HCT116 (cell line): ENCODE data around the gene PHGDH. TPM values are rescaled to one million over a fixed set of nuclear protein-coding genes. Genes with fewer than 3 reads are reported as not detected.

Experiments used
- ATAC-seq: fragments of 200-7000 bp; cut with Tn5 transposase; 2 replicates; pipeline ENCODE4 v1.9.1; 2020; ENCODE audit warnings: mild to moderate bottlenecking, moderate library complexity
- BruUV-seq: library from RNA; stranded (reverse); fragments of 400-500 nt; replicated peaks from 2 replicates; lab custom pipeline; 2021; lab: Mats Ljungman, UMichigan
- CTCF ChIA-PET: fragments of 300-600 bp; sonication (Branson Sonifier 250); formaldehyde crosslinking; loops from one replicate; lab custom pipeline; 2021; ENCODE audit warnings: antibody characterized with exemption; lab: Charles Lee
- POLR2A ChIA-PET: fragments of 300-600, 350-600 bp; sonication (Branson Sonifier 250); formaldehyde crosslinking; loops from one replicate; lab custom pipeline; 2021; ENCODE audit warnings: antibody characterized with exemption; lab: Charles Lee
- RAD21 ChIA-PET, 2 experiments: fragments of 300-600 bp; sonication (Branson Sonifier 250); formaldehyde crosslinking; loops; one replicate each; lab custom pipeline; 2023; ENCODE audit warnings: low total read pairs in 2 of 2; ENCODE audit not compliant: uncharacterized antibody in 2 of 2, unreplicated experiment in 2 of 2, low non-redundant PET in 1 of 2; lab: Charles Lee
- DNase-seq: peaks from one replicate; pipeline ENCODE4 v3.0.0-alpha.2; 2010; ENCODE audit warnings: low read depth, low spot score
- H2AFZ ChIP-seq: fragments of 200-600 bp; shearing (Covaris generic), sonication (generic); 2 replicates; pipeline ENCODE4 v1.6.1; 2017; ENCODE audit warnings: low read depth, mixed run types, mixed read lengths, antibody characterized with exemption, low read length; ENCODE audit not compliant: poor library complexity, severe bottlenecking
- H3K27ac ChIP-seq: 2 replicates; pipeline ENCODE4 v1.5.1; 2012; ENCODE audit warnings: low read depth, low read length
- H3K27me3 ChIP-seq: fragments of 200-600 bp; sonication (generic); 2 replicates; pipeline ENCODE4 v1.6.1; 2016; ENCODE audit warnings: mixed run types, low read length, mixed read lengths; ENCODE audit not compliant: insufficient read depth
- H3K36me3 ChIP-seq, 2 experiments: fragments of 200-500 bp in 1 of 2; fragments of 200-600 bp in 1 of 2; sonication (Bioruptor generic) in 1 of 2; sonication (generic) in 1 of 2; 2 replicates each; pipeline versions ENCODE4 v1.5.1 to v1.6.1; 2014 to 2016; ENCODE audit warnings: low read length in 2 of 2, inconsistent platforms in 1 of 2, mixed read lengths in 1 of 2, mixed run types in 1 of 2; ENCODE audit not compliant: insufficient read depth in 2 of 2, control insufficient read depth in 1 of 2
- H3K4me1 ChIP-seq, 2 experiments: fragments of 200-600 bp in 1 of 2; sonication (generic) in 1 of 2; 2 replicates each; pipeline versions ENCODE4 v1.5.1 to v1.6.1; 2012 to 2017; ENCODE audit warnings: low read length in 2 of 2, inconsistent platforms in 1 of 2, mild to moderate bottlenecking in 1 of 2, mixed read lengths in 1 of 2, mixed run types in 1 of 2, moderate library complexity in 1 of 2; ENCODE audit not compliant: insufficient read depth in 2 of 2, control insufficient read depth in 1 of 2
- H3K4me2 ChIP-seq: fragments of 200-600 bp; sonication (generic); 2 replicates; pipeline ENCODE4 v1.6.1; 2017; ENCODE audit warnings: mixed run types, low read length, mixed read lengths
- H3K4me3 ChIP-seq, 2 experiments: fragments of 200-600 bp in 1 of 2; sonication (generic) in 1 of 2; replicated peaks in 1 of 2; 2 replicates each; pipeline ENCODE4 v1.5.1; 2011 to 2016; ENCODE audit warnings: low read length in 2 of 2, control low read depth in 1 of 2, low read depth in 1 of 2, mild to moderate bottlenecking in 1 of 2, mixed read lengths in 1 of 2, mixed run types in 1 of 2
- H3K79me2 ChIP-seq: fragments of 200-600 bp; sonication (generic); 2 replicates; pipeline ENCODE4 v1.6.1; 2017; ENCODE audit warnings: mild to moderate bottlenecking, mixed run types, low read length, moderate library complexity, mixed read lengths; ENCODE audit not compliant: insufficient read depth
- H3K9ac ChIP-seq: fragments of 200-600 bp; sonication (generic); 2 replicates; pipeline ENCODE4 v1.6.1; 2016; ENCODE audit warnings: low read length, mixed read lengths
- H3K9me2 ChIP-seq: fragments of 200-600 bp; sonication (generic), shearing (Covaris generic); 2 replicates; pipeline ENCODE4 v1.6.1; 2017; ENCODE audit warnings: mixed run types, mild to moderate bottlenecking, moderate library complexity; ENCODE audit not compliant: insufficient read depth
- H3K9me3 ChIP-seq, 2 experiments: fragments of 200-500 bp in 1 of 2; fragments of 200-600 bp in 1 of 2; sonication (Bioruptor generic) in 1 of 2; sonication (generic) in 1 of 2; 2 replicates each; pipeline ENCODE4 v1.6.1; 2014 to 2017; ENCODE audit warnings: low read length in 2 of 2, mixed read lengths in 2 of 2, inconsistent platforms in 1 of 2, low read depth in 1 of 2, mild to moderate bottlenecking in 1 of 2, mixed run types in 1 of 2, moderate library complexity in 1 of 2; ENCODE audit not compliant: control insufficient read depth in 1 of 2, insufficient read depth in 1 of 2
- H4K20me1 ChIP-seq: fragments of 200-600 bp; sonication (generic), shearing (Covaris generic); 2 replicates; pipeline ENCODE4 v1.6.1; 2017; ENCODE audit warnings: mixed run types, mild to moderate bottlenecking, moderate library complexity; ENCODE audit not compliant: insufficient read depth
- ATF3 ChIP-seq: IDR thresholded peaks from 2 replicates; pipeline ENCODE4 v1.6.1; 2012
- CBX3 ChIP-seq: IDR thresholded peaks from 2 replicates; pipeline ENCODE4 v1.6.1; 2012; ENCODE audit warnings: low read depth
- CEBPB ChIP-seq: IDR thresholded peaks from 2 replicates; pipeline ENCODE4 v1.6.1; 2012; ENCODE audit warnings: low read depth
- ELF1 ChIP-seq: IDR thresholded peaks from 2 replicates; pipeline ENCODE4 v1.6.1; 2012; ENCODE audit warnings: low read depth, borderline replicate concordance
- EZH2 ChIP-seq: fragments of 200-600 bp; sonication (generic); IDR thresholded peaks from 2 replicates; pipeline ENCODE4 v1.6.1; 2017; ENCODE audit warnings: antibody characterized with exemption, mixed run types
- EZH2phosphoT487 ChIP-seq: fragments of 200-600 bp; IDR thresholded peaks from 2 replicates; pipeline ENCODE4 v1.6.1; 2018; ENCODE audit warnings: antibody characterized with exemption, borderline replicate concordance
- FOSL1 ChIP-seq: IDR thresholded peaks from 2 replicates; pipeline ENCODE4 v1.6.1; 2012; ENCODE audit warnings: low read depth
- JUND ChIP-seq: IDR thresholded peaks from 2 replicates; pipeline ENCODE4 v1.6.1; 2012
- POLR2A ChIP-seq: IDR thresholded peaks from 2 replicates; pipeline ENCODE4 v1.7.0; 2011; ENCODE audit warnings: borderline replicate concordance; ENCODE audit not compliant: insufficient read depth, insufficient read length; ENCODE audit errors: extremely low read depth
- POLR2AphosphoS5 ChIP-seq: IDR thresholded peaks from 2 replicates; pipeline ENCODE4 v1.6.1; 2011; ENCODE audit warnings: mild to moderate bottlenecking, low read depth, low read length, moderate library complexity
- RAD21 ChIP-seq: IDR thresholded peaks from 2 replicates; pipeline ENCODE4 v1.6.1; 2012; ENCODE audit warnings: low read depth, mild to moderate bottlenecking
- SIN3A ChIP-seq: IDR thresholded peaks from 2 replicates; pipeline ENCODE4 v1.6.1; 2012; ENCODE audit warnings: low read depth
- SP1 ChIP-seq: IDR thresholded peaks from 2 replicates; pipeline ENCODE4 v1.6.1; 2012; ENCODE audit warnings: low read depth
- TCF7L2 ChIP-seq: IDR thresholded peaks from 2 replicates; pipeline ENCODE4 v1.7.0; 2011; ENCODE audit warnings: borderline replicate concordance, inconsistent platforms; ENCODE audit not compliant: insufficient read depth, insufficient read length; ENCODE audit errors: extremely low read depth
- YY1 ChIP-seq: IDR thresholded peaks from 2 replicates; pipeline ENCODE4 v1.6.1; 2011; ENCODE audit warnings: low read length, low read depth, moderate library complexity, mild to moderate bottlenecking; ENCODE audit not compliant: insufficient replicate concordance; ENCODE audit errors: extremely low read depth
- ZNF274 ChIP-seq: fragments of 200-500 bp; sonication (Bioruptor generic); IDR thresholded peaks from 2 replicates; pipeline ENCODE4 v1.6.1; 2014; ENCODE audit warnings: mild to moderate bottlenecking, low read depth, low read length, inconsistent platforms
- intact Hi-C: fragments of 100-400 bp; cut with micrococcal nuclease; formaldehyde crosslinking; loops from 2 replicates; pipeline ENCODE4 v1.10.0; 2022
- total RNA-seq: library from RNA; stranded (reverse); gene quantifications from one replicate; pipeline ENCODE4 v1.2.1, GENCODE V29; 2021; ENCODE audit not compliant: unreplicated experiment

Gene PHGDH
- total RNA-seq, 1 experiment from 2014 or later = 187 TPM

GRCh38 chr1:119740261-119740660, 28.5 kb downstream of the PHGDH start:
- no peak overlapping the region for H3K4me3 ChIP-seq
- ChIA-PET CTCF (no interaction called here), POLR2A (no interaction called here), RAD21 (no interaction called here)
- no peak overlapping the region for H2AFZ ChIP-seq
- no peaks in the 10 kb centered on the region for H3K27me3 ChIP-seq
- H3K9ac ChIP-seq = no peak overlapping the region
- no peaks in the 10 kb centered on the region for H3K4me1 ChIP-seq
- no peaks in the 10 kb centered on the region for H3K79me2 ChIP-seq
- no peaks in the 10 kb centered on the region for H3K9me3 ChIP-seq
- no TSS peak for BruUV-seq
- intact Hi-C loops = loop anchor here (5.0 kb wide), 1 partner anchor 128 kb away; no protein-coding TSS in a partner anchor
- ATAC-seq (no peak), DNase-seq (no peak)
- H3K36me3 ChIP-seq = peaks cover 3 to 9% of the 10 kb centered on the region in 2 experiments; a peak in 2 of 4 replicates
- no peak overlapping the region for H3K4me2 ChIP-seq
- H3K9me2 ChIP-seq = no peaks in the 10 kb centered on the region
- H4K20me1 ChIP-seq = no peaks in the 10 kb centered on the region
- no peak overlapping the region for H3K27ac ChIP-seq
- TF ChIP-seq CEBPB (no peak), POLR2AphosphoS5 (no peak), ATF3 (no peak), TCF7L2 (no peak), FOSL1 (no peak), SIN3A (no peak), YY1 (no peak), POLR2A (no peak), ELF1 (no peak), ZNF274 (no peak), CBX3 (no peak), SP1 (no peak), EZH2phosphoT487 (no peak), EZH2 (no peak), RAD21 (no peak), JUND (no peak)
